GM12873 (cell line): ENCODE measurements around the gene ATP6V1G3.

ENCODE experiments used
- TF ChIP-seq, protein P1 (sequence below): IDR thresholded peaks from 2 replicates; pipeline ENCODE4 v1.5.1; 2012; ENCODE audit warnings: low read depth, mild to moderate bottlenecking, moderate library complexity, low read length, control low read depth; ENCODE audit not compliant: insufficient read depth; ENCODE audit errors: missing control alignments

Gene ATP6V1G3

DNA sequence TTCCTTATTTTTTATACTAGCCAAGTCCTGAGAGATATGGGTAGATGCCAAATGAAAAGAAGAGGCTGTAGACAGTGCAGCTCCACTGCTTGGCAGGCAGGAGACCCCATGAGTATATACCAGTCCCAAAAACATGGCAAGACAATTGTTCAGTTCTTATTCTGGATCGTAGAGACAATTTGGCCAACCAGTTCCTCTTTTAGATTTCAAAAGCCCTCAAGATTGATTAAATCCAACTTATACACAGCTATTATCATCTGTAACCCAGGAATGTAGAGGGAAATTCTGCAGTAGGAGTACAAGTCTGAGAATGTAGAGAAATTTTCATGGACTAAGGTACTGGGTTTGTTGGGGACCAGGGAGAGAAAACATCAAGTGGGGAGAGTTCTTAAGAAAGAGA lies 50.3 kb downstream of the ATP6V1G3 start:
- TF ChIP-seq, protein P1, sequence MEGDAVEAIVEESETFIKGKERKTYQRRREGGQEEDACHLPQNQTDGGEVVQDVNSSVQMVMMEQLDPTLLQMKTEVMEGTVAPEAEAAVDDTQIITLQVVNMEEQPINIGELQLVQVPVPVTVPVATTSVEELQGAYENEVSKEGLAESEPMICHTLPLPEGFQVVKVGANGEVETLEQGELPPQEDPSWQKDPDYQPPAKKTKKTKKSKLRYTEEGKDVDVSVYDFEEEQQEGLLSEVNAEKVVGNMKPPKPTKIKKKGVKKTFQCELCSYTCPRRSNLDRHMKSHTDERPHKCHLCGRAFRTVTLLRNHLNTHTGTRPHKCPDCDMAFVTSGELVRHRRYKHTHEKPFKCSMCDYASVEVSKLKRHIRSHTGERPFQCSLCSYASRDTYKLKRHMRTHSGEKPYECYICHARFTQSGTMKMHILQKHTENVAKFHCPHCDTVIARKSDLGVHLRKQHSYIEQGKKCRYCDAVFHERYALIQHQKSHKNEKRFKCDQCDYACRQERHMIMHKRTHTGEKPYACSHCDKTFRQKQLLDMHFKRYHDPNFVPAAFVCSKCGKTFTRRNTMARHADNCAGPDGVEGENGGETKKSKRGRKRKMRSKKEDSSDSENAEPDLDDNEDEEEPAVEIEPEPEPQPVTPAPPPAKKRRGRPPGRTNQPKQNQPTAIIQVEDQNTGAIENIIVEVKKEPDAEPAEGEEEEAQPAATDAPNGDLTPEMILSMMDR: no peak

DNA sequence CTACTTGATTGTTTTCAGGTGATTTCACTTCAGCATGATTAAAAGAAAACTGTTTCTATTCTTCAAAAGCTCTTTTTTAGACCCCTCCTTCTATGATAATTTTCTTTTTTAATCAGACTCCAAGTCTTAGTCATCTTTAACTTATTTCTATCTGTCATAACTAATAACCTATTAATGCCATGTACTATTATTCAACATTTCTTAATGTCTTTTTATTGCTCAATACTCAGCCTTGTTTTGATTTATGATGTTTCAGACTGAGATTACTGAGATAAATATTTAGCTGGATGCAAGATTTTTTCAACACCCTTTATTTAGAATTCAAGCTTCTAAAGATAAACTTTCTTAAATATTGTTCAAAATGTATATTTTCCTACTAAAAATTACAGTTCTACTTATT lies 53.6 kb downstream of the ATP6V1G3 start:
- TF ChIP-seq, protein P1: no peak

DNA sequence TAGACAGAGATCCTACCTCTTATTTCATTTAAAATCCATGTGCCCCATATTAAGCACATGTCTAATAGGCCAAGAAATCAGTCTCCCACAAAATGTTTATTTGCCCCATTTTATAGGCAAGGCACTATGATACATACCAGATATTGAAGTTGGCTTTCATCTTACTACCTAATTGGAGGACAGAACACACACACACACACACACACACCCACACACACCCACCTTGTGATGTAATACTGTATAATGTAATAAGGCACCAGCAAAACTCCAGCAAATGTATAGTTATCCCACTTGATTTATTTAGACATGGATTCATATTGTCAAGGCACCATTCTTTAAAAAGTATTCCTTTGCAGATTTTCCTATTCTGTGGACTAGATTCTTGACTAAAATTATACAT lies 56.8 kb downstream of the ATP6V1G3 start:
- TF ChIP-seq, protein P1: no peak

DNA sequence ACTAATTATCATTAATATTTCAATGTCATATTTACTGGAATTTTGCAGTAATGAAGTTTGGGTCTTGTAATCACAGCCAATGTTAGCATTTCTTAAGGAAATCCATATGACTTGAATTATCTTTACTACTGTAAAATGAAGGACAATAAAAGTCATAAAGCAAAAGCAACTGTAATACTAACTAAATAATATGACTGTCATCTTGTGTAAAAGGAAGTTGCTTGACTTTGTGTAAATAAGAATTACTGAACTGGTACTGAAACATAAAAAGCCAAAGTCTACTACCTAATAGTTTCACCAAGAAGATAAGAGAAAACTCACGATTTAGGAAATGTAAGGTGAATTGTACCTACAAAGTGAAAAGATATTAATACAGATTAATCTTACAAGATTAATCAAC lies 57.5 kb downstream of the ATP6V1G3 start:
- TF ChIP-seq, protein P1: no peak

DNA sequence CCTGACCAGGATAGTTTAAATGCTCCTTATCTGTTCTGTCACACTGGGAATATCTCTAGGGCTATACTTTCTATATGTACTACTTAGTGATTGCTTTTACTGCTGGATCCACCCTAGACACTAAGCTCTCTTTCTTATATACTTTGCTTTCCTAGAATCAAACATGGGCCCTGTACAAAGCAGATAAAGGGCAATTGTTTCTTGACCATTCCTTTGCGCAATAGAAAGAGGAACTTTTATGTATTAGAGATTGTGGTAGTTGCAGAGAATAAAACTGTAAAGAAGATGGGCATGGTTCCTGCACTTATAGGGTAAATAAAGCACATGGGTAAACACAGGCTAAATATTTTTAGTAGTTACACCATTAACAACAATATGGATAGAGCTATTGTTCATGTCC lies 58.8 kb downstream of the ATP6V1G3 start:
- TF ChIP-seq, protein P1: no peak

DNA sequence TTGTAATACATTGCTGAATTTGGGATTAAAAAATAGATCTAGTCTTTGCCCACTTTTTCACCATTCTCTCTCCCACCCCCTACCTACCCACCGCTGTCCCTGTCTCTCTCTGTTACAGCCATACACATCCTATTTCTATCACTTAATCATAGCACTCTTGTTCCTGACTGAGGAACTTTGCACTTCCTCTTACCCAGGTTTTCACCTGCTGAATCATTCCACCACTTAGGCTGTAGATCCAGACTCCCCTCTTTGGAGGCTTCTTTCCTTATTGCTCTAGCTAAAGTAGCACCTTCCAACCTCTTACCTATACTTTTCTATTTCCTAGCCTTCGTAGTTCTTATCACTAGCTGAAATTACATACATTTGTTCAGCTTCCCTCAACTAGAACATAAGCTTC lies 59.6 kb downstream of the ATP6V1G3 start:
- TF ChIP-seq, protein P1: no peak
